Hepatocyte (in vitro differentiated cells): ENCODE results near the gene CREBBP.

Experiments used
- EZH2 ChIP-seq: fragments of 200-600 bp; sonication (generic); IDR thresholded peaks from 2 replicates; pipeline ENCODE4 v1.6.1; 2016; ENCODE audit warnings: antibody characterized with exemption, mild to moderate bottlenecking, borderline replicate concordance
- TF ChIP-seq, protein P1 (sequence below): fragments of 200-600 bp; sonication (generic); IDR thresholded peaks from 2 replicates; pipeline ENCODE4 v1.5.1; 2016; ENCODE audit warnings: antibody characterized with exemption, mild to moderate bottlenecking; ENCODE audit not compliant: poor library complexity

DNA sequence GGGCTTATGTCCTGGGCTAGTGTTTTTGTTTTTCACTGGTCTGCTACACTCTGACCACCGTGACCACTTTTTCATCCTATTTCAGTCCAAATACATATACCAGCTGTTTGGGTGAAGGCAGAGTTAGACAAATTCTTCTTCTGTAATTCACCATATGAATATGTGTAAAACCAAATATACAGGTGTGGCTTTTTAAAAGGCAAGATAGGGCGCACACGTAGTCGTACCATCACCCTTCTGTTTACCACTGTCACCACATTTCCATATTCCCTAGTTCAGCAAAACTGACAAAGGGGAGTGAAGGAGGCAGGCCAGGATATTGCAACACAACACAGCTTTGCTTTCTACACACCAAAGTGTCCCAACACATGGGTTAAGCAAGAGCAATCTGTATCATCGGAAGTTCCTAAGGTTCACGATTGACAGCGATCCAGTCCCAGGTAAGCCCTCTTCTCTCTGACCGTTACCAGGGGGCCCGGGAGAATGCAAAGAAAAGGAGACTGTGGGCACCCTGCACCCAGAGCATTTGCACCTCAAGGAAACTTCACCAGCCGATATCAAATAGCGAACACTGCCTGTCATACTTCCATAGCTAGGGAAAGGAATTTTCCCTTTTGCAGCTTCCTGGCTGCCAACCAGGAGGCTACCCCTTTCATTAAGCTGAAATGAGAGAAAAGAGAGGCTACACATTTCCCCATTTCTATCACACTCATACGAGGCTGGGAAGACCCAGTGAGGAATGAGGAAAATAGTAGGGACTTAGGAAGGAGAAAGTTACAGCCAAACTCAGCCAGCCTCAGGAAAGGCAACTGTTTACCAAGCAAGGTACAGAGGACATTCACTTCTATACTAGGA, 23.1 kb downstream of the CREBBP start:
- no peak for TF ChIP-seq EZH2
- TF ChIP-seq, protein P1, sequence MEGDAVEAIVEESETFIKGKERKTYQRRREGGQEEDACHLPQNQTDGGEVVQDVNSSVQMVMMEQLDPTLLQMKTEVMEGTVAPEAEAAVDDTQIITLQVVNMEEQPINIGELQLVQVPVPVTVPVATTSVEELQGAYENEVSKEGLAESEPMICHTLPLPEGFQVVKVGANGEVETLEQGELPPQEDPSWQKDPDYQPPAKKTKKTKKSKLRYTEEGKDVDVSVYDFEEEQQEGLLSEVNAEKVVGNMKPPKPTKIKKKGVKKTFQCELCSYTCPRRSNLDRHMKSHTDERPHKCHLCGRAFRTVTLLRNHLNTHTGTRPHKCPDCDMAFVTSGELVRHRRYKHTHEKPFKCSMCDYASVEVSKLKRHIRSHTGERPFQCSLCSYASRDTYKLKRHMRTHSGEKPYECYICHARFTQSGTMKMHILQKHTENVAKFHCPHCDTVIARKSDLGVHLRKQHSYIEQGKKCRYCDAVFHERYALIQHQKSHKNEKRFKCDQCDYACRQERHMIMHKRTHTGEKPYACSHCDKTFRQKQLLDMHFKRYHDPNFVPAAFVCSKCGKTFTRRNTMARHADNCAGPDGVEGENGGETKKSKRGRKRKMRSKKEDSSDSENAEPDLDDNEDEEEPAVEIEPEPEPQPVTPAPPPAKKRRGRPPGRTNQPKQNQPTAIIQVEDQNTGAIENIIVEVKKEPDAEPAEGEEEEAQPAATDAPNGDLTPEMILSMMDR = no peak
